Stromal cell of bone marrow (primary cell): Measurements from ENCODE around the gene CDADC1.
A peak's percentile ranks its signal among the peaks of the same experiment; 100 is the strongest.

ENCODE experiments used
- DNase-seq: peaks from one replicate; pipeline ENCODE4 v3.0.0-alpha.2; 2012; ENCODE audit warnings: low read depth

The CDADC1 gene

DNA sequence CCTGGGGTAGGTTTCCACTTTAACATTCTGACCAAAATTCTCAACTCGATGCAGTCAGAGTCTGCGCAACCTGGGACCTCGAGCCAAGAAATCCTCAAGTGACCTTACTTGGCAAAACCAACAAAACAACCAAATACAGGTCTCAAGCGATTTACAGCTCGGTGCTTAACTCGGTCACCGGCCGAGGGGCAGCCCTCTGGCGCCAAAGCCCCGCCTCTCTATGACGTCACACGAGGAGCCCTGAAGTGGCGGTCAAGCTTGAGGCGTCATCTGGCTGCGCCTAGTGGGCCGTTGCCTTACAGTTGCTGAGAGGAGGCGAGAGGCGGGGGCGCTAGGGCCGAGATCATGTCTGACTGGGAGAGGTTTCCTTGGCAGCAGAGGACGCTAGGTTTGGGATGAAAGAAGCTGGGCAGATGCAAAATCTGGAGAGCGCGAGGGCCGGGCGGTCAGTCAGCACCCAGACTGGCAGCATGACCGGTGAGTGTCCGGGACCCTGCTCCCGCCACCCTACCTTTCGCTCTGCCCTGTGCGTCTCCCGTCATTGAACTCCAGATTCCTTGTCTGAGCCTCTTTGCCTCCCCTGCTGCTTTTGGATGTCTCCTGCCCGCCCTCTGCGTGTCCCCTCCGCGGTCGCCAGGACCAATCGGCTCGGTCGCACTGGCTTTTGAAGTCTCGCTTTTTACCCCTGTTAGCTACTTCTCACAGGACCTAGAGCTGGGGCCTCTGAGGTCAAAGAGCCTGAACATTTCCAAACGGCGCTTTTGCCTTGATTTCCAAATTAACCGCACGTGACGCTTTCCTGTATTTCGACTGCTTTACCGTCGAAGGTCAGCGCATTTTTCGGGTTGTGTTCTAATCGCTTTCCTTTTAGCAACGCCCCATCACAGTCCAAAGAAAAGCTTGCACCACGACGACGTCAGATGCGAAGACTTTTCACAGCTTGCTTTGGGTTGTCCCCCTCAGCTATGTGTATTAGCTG lies at the start of gene CDADC1:
Gene CDADC1 (plus strand): TSS at position 283 of the 979 bp plus-strand sequence. CDS start 113 bp downstream, at position 396.
- peak; percentile 94 for DNase-seq

- no peak for DNase-seq
These were observed 41.1 kb upstream of the CDADC1 start for GRCh38 chr13:49206641-49207040.

DNA sequence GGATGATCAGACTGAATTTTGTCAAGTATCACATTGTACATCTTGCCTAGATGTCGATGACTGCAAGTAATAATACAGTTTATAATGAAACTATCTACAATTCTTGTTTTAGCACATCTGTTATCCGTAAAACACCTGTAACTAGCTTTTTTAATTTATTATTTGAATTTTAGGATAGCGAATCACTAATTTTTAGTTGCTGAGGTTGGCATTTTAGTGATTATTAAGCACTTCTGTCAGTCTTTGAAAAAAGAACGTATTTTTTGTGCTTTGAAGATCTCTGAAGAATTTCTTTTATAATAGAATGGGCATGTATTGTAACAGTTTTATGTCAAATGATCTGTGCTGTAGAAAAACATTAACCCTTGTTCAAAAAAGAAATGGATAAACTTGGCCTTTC lies 39.1 kb upstream of the CDADC1 start:
- no peak for DNase-seq

DNA sequence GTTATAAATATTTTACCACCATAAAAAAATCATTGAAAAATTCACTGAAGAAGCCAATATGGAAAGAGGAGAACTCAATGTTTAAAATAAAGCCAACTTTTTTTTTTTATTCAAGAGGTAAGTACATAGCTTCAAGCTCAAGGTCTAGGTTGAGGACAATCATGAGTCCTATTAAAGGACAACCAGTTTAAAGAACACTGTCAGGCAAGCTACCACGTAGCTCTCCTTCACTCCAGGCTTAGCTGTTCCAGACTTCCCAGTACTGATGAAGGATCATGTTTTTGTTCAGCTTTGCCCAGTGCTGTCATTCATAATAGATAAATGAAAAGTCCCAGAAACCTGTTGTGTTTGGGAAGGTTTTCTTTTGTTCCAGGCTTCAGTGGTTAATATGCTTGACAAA lies 37.6 kb upstream of the CDADC1 start:
- no peak for DNase-seq

DNA sequence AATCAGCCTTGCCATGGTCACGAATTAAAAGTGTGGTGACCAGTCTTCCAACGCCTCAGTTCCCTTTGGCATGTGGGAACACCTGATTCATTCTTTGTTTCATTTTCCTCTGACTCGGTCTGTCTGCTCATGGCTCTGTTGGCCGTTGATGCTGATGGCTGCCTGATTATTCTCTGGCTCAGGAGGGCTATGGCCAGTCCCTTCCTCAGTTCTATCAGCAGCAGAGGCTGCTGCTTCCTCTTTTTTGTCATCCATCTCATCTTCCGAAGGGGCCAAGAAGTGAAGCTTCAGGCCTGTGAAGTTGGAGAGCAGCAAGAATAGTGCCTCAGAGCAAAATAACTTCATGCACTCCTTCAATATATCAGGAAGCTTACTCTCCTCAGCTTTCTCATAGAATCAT lies 37.1 kb upstream of the CDADC1 start:
- no peak for DNase-seq

- DNase-seq: no peak
These were observed 34.2 kb upstream of the CDADC1 start for GRCh38 chr13:49213539-49213938.

DNA sequence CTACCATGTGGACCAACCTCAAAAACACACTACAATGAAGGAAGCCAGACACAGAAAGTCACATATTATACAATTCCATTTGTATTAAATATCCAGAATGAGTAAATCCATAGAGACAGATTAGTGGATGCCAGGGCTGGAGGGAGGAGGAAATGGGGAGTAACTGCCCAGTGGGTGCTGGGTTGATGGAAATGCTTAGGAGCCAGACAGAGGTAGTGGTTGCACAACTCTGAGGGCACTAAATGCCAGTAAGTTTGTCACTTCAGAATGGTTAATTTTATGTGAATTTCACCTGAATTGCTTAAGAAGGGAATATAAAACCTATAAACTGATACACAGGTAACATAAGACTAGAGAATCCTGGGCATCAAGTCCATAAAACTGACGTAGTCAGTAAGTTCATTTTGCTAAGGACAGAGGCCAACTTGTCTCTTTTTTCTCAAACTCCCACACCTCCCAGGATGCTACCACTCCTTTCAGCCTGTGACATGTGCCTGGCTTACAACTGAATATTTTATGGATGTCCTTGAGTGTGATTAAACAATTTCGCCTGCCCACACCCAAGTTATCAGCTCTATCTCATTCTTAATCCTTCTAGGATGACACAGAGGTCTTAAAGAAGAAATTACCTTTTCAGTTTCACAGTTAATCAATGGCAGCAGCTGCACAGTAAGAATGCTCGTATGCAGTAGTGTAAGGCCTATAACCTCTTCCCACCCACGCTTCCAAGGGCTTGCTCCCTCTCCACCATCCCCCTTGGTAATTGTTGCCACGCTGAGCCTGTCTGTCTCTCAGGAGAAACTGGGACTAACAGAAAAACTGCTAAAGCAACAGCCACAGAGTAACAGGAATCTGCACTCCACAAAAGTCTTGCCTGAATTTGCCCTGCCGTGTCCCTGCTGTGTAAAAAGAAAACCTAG lies 33.5 kb upstream of the CDADC1 start:
- no peak for DNase-seq

GRCh38 chr13:49214917-49215376 lies 32.8 kb upstream of the CDADC1 start:
- DNase-seq: no peak

- DNase-seq: no peak
These were observed 31.4 kb upstream of the CDADC1 start for GRCh38 chr13:49216334-49216733.

DNA sequence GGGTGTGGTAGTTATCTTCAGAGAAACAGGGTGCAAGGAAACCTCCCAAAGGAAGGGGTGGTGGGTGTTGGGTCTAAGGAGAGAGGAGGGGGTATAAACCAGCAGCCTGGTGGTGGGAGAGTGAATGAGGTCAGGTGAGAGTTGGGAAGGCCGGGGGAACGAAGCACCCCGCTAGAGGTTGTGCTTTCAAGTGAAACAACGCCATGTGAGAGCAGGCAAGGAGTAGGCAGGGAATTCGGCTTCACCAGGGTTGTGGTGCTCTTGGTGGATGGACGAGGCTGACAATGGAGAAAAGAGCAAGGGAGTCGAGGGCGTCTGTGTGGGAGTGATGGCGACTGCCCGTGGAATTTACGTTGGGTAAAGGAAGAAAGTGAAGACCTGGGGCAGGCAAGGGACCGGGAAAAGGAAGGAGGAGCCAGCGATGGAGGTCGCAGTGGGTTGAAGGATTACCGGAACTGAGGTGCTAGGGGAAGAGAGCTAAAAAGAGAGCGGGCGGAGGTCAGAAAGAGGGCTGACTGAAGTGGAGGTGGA lies 29.7 kb upstream of the CDADC1 start:
- no peak for DNase-seq

DNA sequence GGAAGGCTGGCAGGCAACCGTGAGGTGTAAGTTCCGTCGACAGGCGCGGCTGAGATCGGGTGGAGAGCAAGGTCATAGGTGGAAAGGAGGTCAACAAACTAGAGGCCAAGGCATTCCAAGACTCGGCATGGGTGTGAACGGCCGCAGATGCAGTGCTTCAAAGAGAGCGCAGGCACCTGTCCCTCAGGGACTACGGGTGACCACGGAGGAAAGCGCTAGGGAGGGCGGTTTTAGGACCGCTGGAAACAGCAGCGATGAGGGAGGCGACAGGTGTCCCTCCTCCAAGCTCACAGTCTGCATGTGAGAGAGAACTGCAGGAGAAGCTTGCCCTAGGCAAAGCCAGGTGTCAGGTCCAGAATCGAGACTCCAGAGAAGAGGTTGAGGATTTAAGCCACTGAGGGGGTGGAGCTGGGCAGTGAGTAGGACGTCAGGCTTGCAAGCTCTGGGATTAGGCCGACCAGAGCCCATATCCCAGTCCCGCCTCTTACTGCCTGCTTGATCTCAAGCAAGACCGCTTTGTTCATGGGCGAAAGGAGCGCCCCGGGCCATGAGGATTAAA lies 29.2 kb upstream of the CDADC1 start:
- no peak for DNase-seq

DNA sequence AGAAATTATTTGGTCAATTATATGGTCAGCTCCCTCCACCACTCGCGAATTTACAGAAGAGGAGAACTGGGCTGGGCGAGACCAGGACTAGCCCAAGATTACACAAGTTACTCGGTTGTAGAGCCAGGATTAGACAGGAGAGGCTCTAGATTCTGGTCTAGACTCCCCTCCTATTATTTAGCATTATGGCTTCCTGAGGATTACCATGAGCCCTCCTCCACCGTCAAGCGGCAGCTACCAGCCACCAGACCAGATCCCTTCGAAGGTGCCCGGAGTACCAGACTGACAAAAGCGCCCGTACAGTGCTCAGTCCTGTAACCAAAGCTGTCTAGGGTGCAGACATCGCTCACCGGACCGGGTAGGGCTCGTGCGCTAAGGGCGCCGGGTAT lies 28.1 kb upstream of the CDADC1 start:
- no peak for DNase-seq

GRCh38 chr13:49220036-49220855 lies 27.5 kb upstream of the CDADC1 start, which contains the start of gene MLNR:
TSS of gene MLNR (plus strand) at chr13:49220338. CDS start at chr13:49220338, 0 bp downstream.
- no peak for DNase-seq

GRCh38 chr13:49220856-49221589 lies 26.7 kb upstream of the CDADC1 start:
- DNase-seq: no peak

DNA sequence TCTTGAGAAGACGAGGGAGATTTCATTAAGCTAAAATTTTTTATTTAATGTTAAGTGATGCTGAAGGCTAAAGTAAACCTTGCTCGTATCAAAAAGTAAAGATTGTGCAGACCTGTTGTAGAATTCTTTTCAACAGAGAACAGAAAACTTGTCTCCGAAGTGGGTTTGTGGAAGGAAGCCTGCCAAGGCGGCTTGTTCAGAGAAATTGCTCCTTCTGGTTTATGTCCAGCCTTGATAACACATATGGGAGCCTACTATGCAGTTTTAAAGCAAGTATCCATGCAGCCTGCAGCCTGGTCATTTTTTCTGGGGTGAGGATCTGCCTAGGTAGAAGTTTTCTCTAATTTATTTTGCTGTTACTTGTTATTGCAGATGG lies 26.1 kb upstream of the CDADC1 start:
- DNase-seq: no peak

GRCh38 chr13:49225223-49226042 lies 22.3 kb upstream of the CDADC1 start:
- DNase-seq: no peak

DNA sequence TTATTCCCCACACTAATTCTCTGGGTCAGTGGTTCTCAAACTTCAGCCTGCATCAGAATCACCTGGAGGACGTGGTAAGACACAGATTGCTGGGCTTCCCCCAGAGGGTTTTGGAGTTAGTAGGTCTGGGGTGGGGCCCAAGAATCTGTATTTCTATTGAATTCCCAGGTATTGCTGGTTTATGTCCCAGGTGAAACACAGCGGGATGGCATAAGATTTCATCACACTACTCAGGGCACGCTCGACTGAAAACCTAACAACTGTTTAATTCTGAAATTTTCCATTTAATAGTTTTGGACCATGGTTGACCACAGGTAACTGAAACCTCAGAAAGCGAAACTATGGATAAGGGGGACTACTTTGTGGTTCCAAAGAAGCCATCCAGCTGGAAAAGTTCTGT lies 21.1 kb upstream of the CDADC1 start:
- no peak for DNase-seq

DNA sequence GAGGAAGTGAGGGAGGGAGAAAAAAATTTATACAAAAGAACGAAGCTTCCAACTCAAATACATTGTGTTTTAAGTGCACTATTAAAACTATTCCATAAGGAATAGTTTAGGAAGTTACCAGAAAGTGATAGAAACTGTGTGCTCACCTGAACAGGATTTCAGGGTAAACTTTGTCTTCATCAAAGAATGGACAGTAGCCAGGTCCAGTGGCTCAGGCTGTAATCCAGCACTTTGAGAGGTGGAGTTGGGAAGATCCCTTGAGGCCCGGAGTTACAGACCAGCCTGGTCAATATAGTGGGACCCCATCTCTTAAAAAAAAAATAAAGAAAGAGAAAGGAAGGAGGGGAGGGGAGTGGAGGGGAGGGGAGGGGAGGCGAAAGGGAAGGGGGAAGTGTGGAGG lies 13.0 kb upstream of the CDADC1 start:
- no peak for DNase-seq

GRCh38 chr13:49235856-49236431 lies 11.8 kb upstream of the CDADC1 start:
- DNase-seq: no peak
